Neuronal stem cell (in vitro differentiated cells): ENCODE measurements around the gene CEP170.

ENCODE experiments used
- DNase-seq: peaks from one replicate; pipeline ENCODE4 v3.0.0-alpha.2; 2013; ENCODE audit warnings: low spot score
- H2AFZ ChIP-seq: one replicate; pipeline ENCODE4 v1.6.1; 2013; ENCODE audit warnings: mild to moderate bottlenecking, low read length, inconsistent platforms
- H2AK5ac ChIP-seq: 2 replicates; pipeline ENCODE4 v1.6.1; 2013; ENCODE audit warnings: low read depth, mild to moderate bottlenecking, inconsistent platforms, low read length, moderate library complexity, mixed read lengths
- H2BK120ac ChIP-seq: 2 replicates; pipeline ENCODE4 v1.6.1; 2013; ENCODE audit warnings: low read depth, mild to moderate bottlenecking, inconsistent platforms, low read length, moderate library complexity, mixed read lengths
- H2BK12ac ChIP-seq: one replicate; pipeline ENCODE4 v1.6.1; 2013; ENCODE audit warnings: low read length, inconsistent platforms
- H2BK15ac ChIP-seq: 2 replicates; pipeline ENCODE4 v1.6.1; 2013; ENCODE audit warnings: mild to moderate bottlenecking, low read length, inconsistent platforms, mixed read lengths
- H2BK5ac ChIP-seq: one replicate; pipeline ENCODE4 v1.6.1; 2013; ENCODE audit warnings: inconsistent platforms, mild to moderate bottlenecking, low read length, moderate library complexity
- H3K14ac ChIP-seq: one replicate; pipeline ENCODE4 v1.6.1; 2013; ENCODE audit warnings: low read length, inconsistent platforms
- H3K18ac ChIP-seq: 2 replicates; pipeline ENCODE4 v1.6.1; 2013; ENCODE audit warnings: low read length, inconsistent platforms
- H3K23ac ChIP-seq: 2 replicates; pipeline ENCODE4 v1.6.1; 2013; ENCODE audit warnings: low read depth, mild to moderate bottlenecking, mixed read lengths, low read length, inconsistent platforms; ENCODE audit not compliant: poor library complexity
- H3K27ac ChIP-seq: replicated peaks from 3 replicates; pipeline ENCODE4 v1.5.1; 2013; ENCODE audit warnings: low read length, inconsistent platforms
- H3K27me3 ChIP-seq, 3 experiments: 2 replicates each; pipeline ENCODE4 v1.6.1; 2013; ENCODE audit warnings: low read length in 3 of 3, mild to moderate bottlenecking in 2 of 3, inconsistent platforms in 1 of 3, low read depth in 1 of 3, mixed read lengths in 1 of 3, moderate library complexity in 1 of 3; ENCODE audit not compliant: control insufficient read depth in 3 of 3, insufficient read depth in 3 of 3
- H3K36me3 ChIP-seq, 2 donors: replicated peaks in 1 of 2; 2 replicates each; pipeline ENCODE4 v1.6.1; 2013; ENCODE audit warnings: low read length in 2 of 2; ENCODE audit not compliant: control insufficient read depth in 2 of 2, insufficient read depth in 2 of 2
- H3K4ac ChIP-seq: 2 replicates; pipeline ENCODE4 v1.6.1; 2013; ENCODE audit warnings: inconsistent platforms, mild to moderate bottlenecking, low read length, moderate library complexity
- H3K4me1 ChIP-seq, 2 donors: 1 replicate in 1 of 2; 2 replicates in 1 of 2; pipeline ENCODE4 v1.6.1; 2013; ENCODE audit warnings: low read length in 2 of 2, low read depth in 1 of 2; ENCODE audit not compliant: control insufficient read depth in 2 of 2, insufficient read depth in 1 of 2
- H3K4me2 ChIP-seq: one replicate; pipeline ENCODE4 v1.6.1; 2013; ENCODE audit warnings: mild to moderate bottlenecking, low read length, inconsistent platforms; ENCODE audit not compliant: insufficient read depth, poor library complexity, severe bottlenecking
- H3K4me3 ChIP-seq, 2 donors: 2 replicates each; pipeline ENCODE4 v1.5.1; 2013; ENCODE audit warnings: low read length in 2 of 2, mild to moderate bottlenecking in 2 of 2, inconsistent platforms in 1 of 2, moderate library complexity in 1 of 2
- H3K79me1 ChIP-seq: one replicate; pipeline ENCODE4 v1.6.1; 2013; ENCODE audit warnings: low read depth, mild to moderate bottlenecking, inconsistent platforms, low read length, moderate library complexity
- H3K9ac ChIP-seq: one replicate; pipeline ENCODE4 v1.6.1; 2013; ENCODE audit warnings: mild to moderate bottlenecking, low read depth, low read length, inconsistent platforms; ENCODE audit not compliant: poor library complexity
- H3K9me3 ChIP-seq, 2 donors: replicated peaks in 1 of 2; 2 replicates each; pipeline versions ENCODE3 to v1.6.1; 2013; ENCODE audit warnings: low read length in 2 of 2, mild to moderate bottlenecking in 2 of 2, inconsistent platforms in 1 of 2, low read depth in 1 of 2, mixed read lengths in 1 of 2, moderate library complexity in 1 of 2; ENCODE audit not compliant: control insufficient read depth in 2 of 2, insufficient read depth in 1 of 2
- H4K8ac ChIP-seq: one replicate; pipeline ENCODE4 v1.6.1; 2013; ENCODE audit warnings: low read depth, mild to moderate bottlenecking, inconsistent platforms, low read length, moderate library complexity
- H4K91ac ChIP-seq: one replicate; pipeline ENCODE4 v1.6.1; 2013; ENCODE audit warnings: low read length, low read depth, mild to moderate bottlenecking, inconsistent platforms; ENCODE audit not compliant: poor library complexity
- WGBS, 2 donors: extraction: QIAGEN DNeasy Blood & Tissue Kit; methylation state at CpG; one replicate each; pipeline ENCODE4 v1.1.7; 2013; ENCODE audit warnings: missing lambda C conversion rate in 2 of 2, mixed read lengths in 1 of 2; ENCODE audit not compliant: insufficient read length in 2 of 2, insufficient replicate concordance in 1 of 2; ENCODE audit errors: extremely low coverage in 2 of 2; 5-methylcytosine and 5-hydroxymethylcytosine counted together

CEP170 gene

DNA sequence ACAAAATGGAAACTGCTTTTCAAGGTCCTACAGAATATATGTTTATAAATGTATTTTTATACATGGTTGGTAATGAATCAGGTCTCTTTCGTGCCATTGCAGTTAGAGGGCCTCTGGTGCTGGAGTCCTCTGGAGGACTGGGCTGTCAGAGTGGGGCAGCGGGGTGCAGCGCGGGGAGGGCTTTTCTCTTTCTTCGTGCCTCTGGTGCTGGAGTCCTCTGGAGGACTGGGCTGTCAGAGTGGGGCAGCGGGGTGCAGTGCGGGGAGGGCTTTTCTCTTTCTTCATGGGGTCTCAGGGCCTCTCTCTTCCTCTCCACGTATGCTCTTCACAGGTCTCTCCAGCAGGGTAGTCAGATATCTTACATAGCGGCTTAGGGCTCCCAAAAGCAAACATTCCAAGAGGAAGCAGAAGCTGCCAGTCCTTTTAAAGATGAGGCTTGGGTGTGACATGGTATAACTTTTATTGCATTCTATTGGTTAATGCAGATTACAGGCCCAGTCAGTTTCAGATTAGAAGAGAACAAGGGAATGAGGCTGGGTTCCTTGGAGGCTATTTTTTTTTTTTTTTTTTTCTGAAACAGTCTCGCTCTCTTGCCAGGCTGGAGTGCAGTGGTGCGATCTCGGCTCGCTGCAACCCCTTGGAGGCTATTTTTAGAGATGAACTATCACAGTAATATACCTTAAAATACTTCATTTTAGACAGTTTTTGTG is 13.8 kb upstream of the CEP170 start:
- Histone ChIP-seq H3K36me3 (peaks cover 0 to 17% of the 10 kb centered on the region in 2 donors), H3K9ac (no peak overlapping the region), H3K14ac (no peak overlapping the region), H2BK12ac (no peak overlapping the region), H4K91ac (no peak overlapping the region), H2BK15ac (no peak overlapping the region), H3K27ac (no peak overlapping the region), H4K8ac (no peak overlapping the region), H2AK5ac (no peak overlapping the region), H2AFZ (no peak overlapping the region), H2BK120ac (no peak overlapping the region), H3K27me3 (no peaks in the 10 kb centered on the region), H3K4me1 (peaks cover 0 to 5% of the 10 kb centered on the region in 2 donors), H3K9me3 (no peaks in the 10 kb centered on the region), H3K23ac (no peak overlapping the region), H2BK5ac (no peak overlapping the region), H3K4me3 (no peak overlapping the region), H3K4me2 (no peak overlapping the region), H3K4ac (no peak overlapping the region), H3K18ac (no peak overlapping the region), H3K79me1 (no peaks in the 10 kb centered on the region)
- DNase-seq: no peak
- WGBS, 2 donors: no CpG with 5 or more reads among the region's 13 CpGs

DNA sequence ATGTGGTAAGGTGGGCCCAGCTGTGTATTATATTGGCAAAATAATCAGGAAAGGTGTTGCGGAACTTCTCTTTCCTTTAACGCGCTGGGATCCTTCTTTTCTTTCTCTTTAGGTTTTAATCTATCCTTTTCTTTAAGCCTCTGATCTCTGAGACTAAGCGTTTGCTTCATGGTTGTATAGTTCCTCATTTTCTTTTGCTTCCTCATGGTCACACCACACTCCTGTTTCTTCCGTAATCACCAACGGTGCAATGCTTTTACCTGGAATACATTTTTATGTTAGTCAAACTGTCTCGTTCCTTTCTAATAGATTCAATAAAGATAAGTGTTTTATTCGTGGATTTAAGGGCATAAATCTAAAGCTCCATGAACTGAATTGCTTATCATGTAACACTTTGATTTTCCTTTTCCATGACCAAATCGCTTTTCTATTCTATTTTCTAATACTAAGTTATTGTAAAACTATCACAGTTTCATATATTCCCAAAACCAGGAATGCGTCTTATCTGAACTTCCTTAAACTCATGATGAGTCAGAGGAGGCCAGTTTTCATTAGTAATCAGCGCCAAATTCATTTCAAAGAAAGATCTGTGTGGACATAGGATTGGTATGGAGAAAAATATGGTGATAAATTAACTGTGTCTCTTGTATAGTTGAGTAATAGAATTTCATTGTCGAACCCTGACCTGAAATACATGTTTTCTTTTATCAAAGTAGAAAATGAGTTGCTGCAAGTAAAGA is 13.0 kb upstream of the CEP170 start:
- no peak overlapping the region for H3K14ac ChIP-seq
- no peak overlapping the region for H3K4me2 ChIP-seq
- H3K36me3 ChIP-seq: peaks cover 0 to 9% of the 10 kb centered on the region in 2 donors
- H3K4ac ChIP-seq: no peak overlapping the region
- H3K18ac ChIP-seq: no peak overlapping the region
- no peak overlapping the region for H4K8ac ChIP-seq
- H4K91ac ChIP-seq: no peak overlapping the region
- H3K23ac ChIP-seq: no peak overlapping the region
- H2AFZ ChIP-seq: no peak overlapping the region
- no CpG with 5 or more reads among the region's 12 CpGs for WGBS, 2 donors
- no peak overlapping the region for H3K9ac ChIP-seq
- no peaks in the 10 kb centered on the region for H3K27me3 ChIP-seq
- H2BK15ac ChIP-seq: no peak overlapping the region
- no peak overlapping the region for H2BK120ac ChIP-seq
- H3K27ac ChIP-seq: no peak overlapping the region
- H3K4me1 ChIP-seq: peaks cover 0 to 5% of the 10 kb centered on the region in 2 donors
- no peak for DNase-seq
- no peak overlapping the region for H3K4me3 ChIP-seq
- peaks cover 0 to 3% of the 10 kb centered on the region in 2 donors for H3K9me3 ChIP-seq
- no peak overlapping the region for H2AK5ac ChIP-seq
- no peak overlapping the region for H2BK12ac ChIP-seq
- H3K79me1 ChIP-seq: no peaks in the 10 kb centered on the region
- no peak overlapping the region for H2BK5ac ChIP-seq

DNA sequence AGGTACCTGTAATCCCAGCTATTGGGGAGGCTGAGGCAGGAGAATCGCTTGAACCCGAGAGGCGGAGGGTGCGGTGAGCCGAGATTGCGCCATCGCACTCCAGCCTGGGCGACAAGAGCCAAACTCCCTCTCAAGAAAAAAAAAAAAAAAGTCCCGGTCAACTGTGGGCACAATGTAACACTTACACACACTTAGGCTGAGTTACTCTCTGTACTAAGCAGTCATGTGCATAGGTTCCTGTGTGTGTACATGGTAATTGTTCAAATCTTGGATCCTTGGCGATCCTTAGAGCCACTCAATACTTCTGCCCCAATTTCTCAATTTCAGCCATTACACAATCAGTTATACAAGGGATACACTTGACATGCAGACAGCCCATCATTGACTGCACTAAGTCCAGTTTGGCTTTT is 12.4 kb upstream of the CEP170 start:
- no peak overlapping the region for H3K4ac ChIP-seq
- H2BK12ac ChIP-seq: no peak overlapping the region
- H2AK5ac ChIP-seq: no peak overlapping the region
- no peak overlapping the region for H4K8ac ChIP-seq
- H2BK5ac ChIP-seq: no peak overlapping the region
- H3K23ac ChIP-seq: no peak overlapping the region
- no peaks in the 10 kb centered on the region for H3K79me1 ChIP-seq
- H3K36me3 ChIP-seq: peaks cover 0 to 8% of the 10 kb centered on the region in 2 donors
- WGBS, 2 donors: no CpG with 5 or more reads among the region's 10 CpGs
- H3K4me2 ChIP-seq: no peak overlapping the region
- H2BK120ac ChIP-seq: no peak overlapping the region
- H3K27ac ChIP-seq: no peak overlapping the region
- H3K18ac ChIP-seq: no peak overlapping the region
- H2BK15ac ChIP-seq: no peak overlapping the region
- peaks cover 0 to 7% of the 10 kb centered on the region in 2 donors for H3K9me3 ChIP-seq
- no peak overlapping the region for H4K91ac ChIP-seq
- no peak for DNase-seq
- no peaks in the 10 kb centered on the region for H3K27me3 ChIP-seq
- no peak overlapping the region for H3K14ac ChIP-seq
- no peak overlapping the region for H2AFZ ChIP-seq
- peaks cover 0 to 5% of the 10 kb centered on the region in 2 donors for H3K4me1 ChIP-seq
- no peak overlapping the region for H3K4me3 ChIP-seq
- no peak overlapping the region for H3K9ac ChIP-seq

DNA sequence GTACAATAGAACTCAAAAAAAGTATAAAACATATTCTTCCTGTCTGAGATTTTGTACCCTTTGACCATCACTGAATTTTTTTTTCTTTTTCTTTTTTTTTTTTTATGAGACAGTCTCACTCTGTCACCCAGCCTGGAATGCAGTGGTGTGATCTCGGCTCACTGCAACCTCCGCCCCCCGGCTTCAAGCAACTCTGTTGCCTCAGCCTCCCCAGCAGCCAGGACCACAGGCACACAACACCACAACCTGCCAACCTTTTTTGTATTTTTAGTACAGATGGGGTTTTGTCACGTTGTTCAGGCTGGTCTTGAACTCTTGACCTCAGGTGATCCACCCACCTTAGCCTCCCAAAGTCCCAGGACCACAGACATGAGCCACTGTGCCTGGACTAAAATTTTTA is 11.2 kb upstream of the CEP170 start:
- Histone ChIP-seq H2BK12ac (no peak overlapping the region), H3K4me3 (no peak overlapping the region), H3K27me3 (no peaks in the 10 kb centered on the region), H3K14ac (no peak overlapping the region), H2AK5ac (no peak overlapping the region), H3K4ac (no peak overlapping the region), H3K9ac (no peak overlapping the region), H2BK120ac (no peak overlapping the region), H3K27ac (no peak overlapping the region), H3K36me3 (peaks cover 0 to 6% of the 10 kb centered on the region in 2 donors), H3K79me1 (no peaks in the 10 kb centered on the region), H3K9me3 (peaks cover 0 to 7% of the 10 kb centered on the region in 2 donors), H4K8ac (no peak overlapping the region), H3K4me1 (peaks cover 0 to 5% of the 10 kb centered on the region in 2 donors), H3K23ac (no peak overlapping the region), H4K91ac (no peak overlapping the region), H2AFZ (no peak overlapping the region), H2BK15ac (no peak overlapping the region), H3K4me2 (no peak overlapping the region), H3K18ac (no peak overlapping the region), H2BK5ac (peak overlapping the region; percentile 2)
- no CpG with 5 or more reads among the region's 4 CpGs for WGBS, 2 donors
- no peak for DNase-seq
